HEK293 (cell line): ENCODE measurements around the gene SLMAP.

Experiments
- TF ChIP-seq, protein P1 (sequence below): fragments of 450-650 bp; formaldehyde crosslinking; IDR thresholded peaks from 2 replicates; pipeline ENCODE4 v1.5.1; 2016; ENCODE audit warnings: missing biosample characterization, missing genetic modification characterization
- TF ChIP-seq, protein P2 (sequence below): fragments of 450-650 bp; formaldehyde crosslinking; IDR thresholded peaks from 2 replicates; pipeline ENCODE4; 2016; ENCODE audit warnings: missing biosample characterization, missing genetic modification characterization

DNA sequence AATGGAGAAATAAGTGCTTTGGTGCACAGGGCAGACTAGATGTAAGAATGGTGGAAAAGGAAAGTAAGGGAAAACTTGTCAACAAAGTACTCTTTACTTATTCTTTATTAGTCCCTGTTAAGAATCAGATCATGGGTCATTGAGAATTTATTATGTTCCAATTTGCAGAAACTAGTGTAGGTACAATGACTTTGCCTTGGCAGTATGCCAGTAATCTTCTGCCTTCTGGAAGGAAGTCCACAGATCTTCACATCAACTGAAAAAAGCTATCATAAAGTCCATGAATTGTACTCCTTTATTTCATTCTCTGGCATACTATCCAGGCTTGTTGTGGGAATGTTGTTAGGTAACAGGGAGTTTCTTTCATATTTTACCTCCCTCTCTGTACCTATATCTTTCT, 163.9 kb downstream of the SLMAP start:
- TF ChIP-seq, protein P1, sequence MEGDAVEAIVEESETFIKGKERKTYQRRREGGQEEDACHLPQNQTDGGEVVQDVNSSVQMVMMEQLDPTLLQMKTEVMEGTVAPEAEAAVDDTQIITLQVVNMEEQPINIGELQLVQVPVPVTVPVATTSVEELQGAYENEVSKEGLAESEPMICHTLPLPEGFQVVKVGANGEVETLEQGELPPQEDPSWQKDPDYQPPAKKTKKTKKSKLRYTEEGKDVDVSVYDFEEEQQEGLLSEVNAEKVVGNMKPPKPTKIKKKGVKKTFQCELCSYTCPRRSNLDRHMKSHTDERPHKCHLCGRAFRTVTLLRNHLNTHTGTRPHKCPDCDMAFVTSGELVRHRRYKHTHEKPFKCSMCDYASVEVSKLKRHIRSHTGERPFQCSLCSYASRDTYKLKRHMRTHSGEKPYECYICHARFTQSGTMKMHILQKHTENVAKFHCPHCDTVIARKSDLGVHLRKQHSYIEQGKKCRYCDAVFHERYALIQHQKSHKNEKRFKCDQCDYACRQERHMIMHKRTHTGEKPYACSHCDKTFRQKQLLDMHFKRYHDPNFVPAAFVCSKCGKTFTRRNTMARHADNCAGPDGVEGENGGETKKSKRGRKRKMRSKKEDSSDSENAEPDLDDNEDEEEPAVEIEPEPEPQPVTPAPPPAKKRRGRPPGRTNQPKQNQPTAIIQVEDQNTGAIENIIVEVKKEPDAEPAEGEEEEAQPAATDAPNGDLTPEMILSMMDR (tag by site-specific recombination): no peak
- TF ChIP-seq, protein P2, sequence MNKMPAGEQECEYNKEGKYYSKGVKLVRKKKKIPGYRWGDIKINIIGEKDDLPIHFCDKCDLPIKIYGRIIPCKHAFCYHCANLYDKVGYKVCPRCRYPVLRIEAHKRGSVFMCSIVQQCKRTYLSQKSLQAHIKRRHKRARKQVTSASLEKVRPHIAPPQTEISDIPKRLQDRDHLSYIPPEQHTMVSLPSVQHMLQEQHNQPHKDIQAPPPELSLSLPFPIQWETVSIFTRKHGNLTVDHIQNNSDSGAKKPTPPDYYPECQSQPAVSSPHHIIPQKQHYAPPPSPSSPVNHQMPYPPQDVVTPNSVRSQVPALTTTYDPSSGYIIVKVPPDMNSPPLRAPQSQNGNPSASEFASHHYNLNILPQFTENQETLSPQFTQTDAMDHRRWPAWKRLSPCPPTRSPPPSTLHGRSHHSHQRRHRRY (tag by site-specific recombination): no peak
